GM19238 (cell line): ENCODE measurements around the gene PRSS36.
"Not testable (repeated sequence)": the region's sequence is repeated elsewhere in the genome, so short reads cannot be mapped to it uniquely, and the experiment has no call there.

ENCODE experiments used
- DNase-seq: peaks from one replicate; pipeline ENCODE4 v3.0.0; 2011; ENCODE audit warnings: low spot score; ENCODE audit not compliant: insufficient read length

PRSS36 gene

GRCh38 chr16:31149894-31150890 lies at the start of gene PRSS36:
PRSS36 (minus strand) TSS chr16:31150066; CDS start chr16:31150035, 31 bp downstream.
- no peak for DNase-seq

DNA sequence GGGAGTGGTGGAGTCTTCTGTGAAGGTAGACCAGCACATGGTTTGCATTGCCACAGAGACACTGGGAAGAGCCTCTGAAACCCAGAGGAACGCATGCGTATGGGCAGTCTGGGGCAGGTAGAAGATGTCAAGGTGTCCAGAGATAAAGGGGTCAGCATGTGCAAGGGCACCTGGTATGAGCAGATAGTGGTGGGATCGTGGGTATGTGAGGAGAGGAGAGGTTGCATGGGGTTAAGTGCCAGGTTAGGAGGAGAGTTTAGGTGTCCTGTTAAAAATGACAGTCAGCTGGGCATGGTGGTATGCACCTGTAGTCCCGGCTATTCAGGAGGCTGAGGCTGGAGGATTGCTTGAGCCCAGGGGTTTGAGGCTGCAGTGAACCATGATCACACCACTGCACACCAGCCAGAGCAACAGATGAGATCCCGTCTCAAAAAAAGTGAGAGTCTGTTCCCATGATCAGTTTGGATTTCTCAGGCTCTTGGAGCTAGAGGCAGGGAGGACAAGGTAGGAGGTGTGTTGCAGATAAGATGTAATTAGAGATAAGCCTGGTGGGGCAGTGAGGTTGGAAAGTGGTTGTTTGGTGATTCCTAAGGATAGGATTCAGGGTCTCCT lies 49.7 kb upstream of the PRSS36 start:
- no peak for DNase-seq

GRCh38 chr16:31198207-31198882 lies 48.5 kb upstream of the PRSS36 start:
- no peak for DNase-seq

- DNase-seq: no peak
Measured at GRCh38 chr16:31196324-31197088, 46.6 kb upstream of the PRSS36 start.

DNA sequence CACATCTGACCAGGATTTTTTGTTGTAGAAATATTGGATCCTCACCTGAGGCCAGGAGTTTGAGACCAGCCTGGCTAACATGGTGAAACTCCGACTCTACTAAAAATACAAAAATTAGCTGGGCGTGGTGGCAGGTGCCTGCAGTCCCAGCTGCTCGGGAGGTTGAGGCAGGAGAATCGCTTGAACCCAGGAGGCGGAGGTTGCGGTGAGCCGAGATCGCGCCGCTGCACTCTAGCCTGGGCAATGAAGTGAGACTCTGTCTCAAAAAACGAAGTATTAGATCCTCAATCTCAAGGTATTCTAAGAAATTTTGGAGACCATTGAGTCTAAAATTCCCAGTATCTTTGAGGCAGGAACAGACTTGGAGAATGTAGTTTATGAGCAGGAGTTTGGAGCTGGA lies 46.0 kb upstream of the PRSS36 start:
- DNase-seq: not testable (repeated sequence)

DNA sequence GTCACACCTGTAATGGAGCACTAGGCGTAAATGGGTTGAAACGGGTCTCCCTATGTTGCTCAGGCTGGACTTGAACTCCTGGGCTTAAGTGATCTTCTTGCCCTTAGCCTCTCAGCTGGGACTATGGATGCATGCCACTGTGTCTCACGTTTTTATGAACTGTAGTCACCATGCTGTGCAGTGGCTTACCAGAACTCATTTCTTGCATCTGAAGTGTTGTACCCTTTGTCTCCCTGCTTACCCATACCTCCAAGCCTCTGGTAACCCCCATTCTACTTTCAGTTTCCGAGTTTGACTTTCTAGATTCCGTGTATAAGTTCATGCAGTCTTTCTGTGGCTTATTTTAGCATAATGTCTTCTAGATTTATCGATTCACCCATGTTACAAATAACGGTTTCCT lies 45.0 kb upstream of the PRSS36 start:
- DNase-seq: no peak

GRCh38 chr16:31193874-31194273 lies 44.0 kb upstream of the PRSS36 start:
- DNase-seq: no peak

- no peak for DNase-seq
Measured at GRCh38 chr16:31192856-31193642, 43.2 kb upstream of the PRSS36 start.

- no peak for DNase-seq
Measured at GRCh38 chr16:31191697-31192428, 42.0 kb upstream of the PRSS36 start.

DNA sequence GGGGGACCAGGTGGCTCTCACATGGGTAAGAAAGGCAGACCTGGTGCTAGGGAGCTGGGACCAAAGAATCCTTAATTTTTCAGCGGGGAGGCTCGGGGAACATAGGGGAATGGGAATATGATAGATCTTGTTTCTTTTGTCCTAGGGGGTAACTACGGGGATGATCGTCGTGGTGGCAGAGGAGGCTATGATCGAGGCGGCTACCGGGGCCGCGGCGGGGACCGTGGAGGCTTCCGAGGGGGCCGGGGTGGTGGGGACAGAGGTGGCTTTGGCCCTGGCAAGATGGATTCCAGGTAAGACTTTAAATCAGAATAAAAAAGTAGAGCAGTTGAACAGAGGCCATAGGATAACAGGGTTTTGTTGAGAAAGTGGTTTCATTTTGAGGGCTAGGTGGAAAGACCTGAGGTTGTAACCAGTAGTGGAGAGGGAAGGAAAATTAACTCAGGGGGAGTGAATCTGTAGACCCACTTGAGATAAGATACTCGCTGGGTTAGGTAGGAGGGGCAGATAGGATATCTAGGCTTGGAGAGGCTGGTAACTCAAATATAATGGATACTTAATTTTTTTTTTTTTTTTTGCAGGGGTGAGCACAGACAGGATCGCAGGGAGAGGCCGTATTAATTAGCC lies 41.1 kb upstream of the PRSS36 start:
- no peak for DNase-seq

DNA sequence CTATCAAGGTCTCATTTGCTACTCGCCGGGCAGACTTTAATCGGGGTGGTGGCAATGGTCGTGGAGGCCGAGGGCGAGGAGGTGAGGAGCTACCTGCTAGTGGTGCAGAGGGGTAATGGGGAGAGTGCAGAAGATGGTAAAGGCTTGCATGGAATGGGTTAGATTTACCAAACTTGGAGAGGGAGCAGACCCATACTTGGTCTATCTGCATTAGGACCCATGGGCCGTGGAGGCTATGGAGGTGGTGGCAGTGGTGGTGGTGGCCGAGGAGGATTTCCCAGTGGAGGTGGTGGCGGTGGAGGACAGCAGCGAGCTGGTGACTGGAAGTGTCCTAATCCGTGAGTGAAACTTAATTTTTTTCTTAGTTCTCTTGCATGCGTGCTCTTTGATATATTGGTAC lies 40.2 kb upstream of the PRSS36 start:
- DNase-seq: no peak

- DNase-seq: no peak
Measured at GRCh38 chr16:31189412-31189778, 39.5 kb upstream of the PRSS36 start.

- DNase-seq: no peak
Measured at GRCh38 chr16:31188450-31189411, 38.9 kb upstream of the PRSS36 start.

- DNase-seq: no peak
Measured at GRCh38 chr16:31187808-31188189, 37.9 kb upstream of the PRSS36 start.

DNA sequence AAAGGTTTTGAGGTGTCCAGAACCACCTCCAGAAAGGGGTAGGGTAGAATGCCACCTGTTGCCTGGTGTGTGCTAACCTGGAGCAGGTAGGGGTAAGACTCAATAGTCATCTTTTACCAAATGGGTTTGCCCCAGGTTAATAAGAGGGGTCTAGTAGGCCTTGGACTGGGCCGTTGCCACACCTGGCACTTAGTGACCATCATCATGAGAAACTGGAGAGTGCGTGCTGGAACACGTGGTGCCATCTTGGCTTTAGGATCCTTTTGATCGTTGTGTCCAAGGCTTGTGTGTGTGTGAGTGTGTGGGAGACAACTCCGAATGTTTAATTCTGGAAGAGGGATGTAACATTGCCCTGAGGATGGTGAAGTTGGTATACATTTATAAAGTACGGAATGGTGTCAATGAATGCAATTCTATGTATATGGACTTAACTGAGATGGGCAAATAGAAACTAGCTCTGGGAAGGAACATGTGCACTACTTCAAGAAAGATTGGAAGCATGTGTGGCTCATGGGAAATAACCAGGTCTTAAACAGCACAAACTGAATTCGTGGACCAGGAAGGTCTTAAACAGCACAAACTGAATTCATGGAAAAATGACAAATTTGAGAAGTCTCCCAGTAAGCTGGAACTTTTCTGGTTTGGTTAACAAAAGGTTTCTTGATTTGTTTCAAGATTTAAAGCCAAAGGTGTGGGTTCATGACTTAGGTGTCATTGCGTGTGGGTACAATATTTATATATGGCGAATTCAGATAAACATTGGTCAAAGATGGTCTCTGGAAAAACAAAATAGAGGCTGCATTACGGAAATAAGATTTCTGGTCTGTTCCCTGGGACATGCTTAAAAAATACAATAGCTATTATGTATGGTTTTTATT lies 37.3 kb upstream of the PRSS36 start:
- DNase-seq: no peak

DNA sequence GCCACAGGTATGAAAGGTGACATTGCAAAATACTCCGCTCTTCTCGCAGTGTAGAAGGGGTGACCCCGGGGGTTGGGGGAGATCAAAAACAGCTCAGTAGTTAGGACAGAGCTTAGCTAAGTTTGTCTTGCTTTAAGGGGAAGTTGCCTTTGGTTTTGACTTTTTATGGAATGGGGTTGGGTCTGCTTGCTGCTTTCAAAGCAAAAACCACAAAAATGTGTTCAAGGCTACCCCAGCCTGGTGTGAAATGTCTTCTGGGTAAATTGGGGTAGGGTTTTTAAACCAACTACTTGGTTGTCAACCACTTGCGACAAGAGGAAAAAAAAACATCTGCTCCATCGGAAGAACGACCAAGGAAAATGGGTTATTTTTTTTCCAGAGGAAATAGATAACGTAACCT lies 36.3 kb upstream of the PRSS36 start:
- no peak for DNase-seq

- DNase-seq: no peak
Measured at GRCh38 chr16:31185339-31185738, 35.5 kb upstream of the PRSS36 start.
